ENCODE measurements around the gene HOTAIR. TPM values are rescaled to one million over a fixed set of nuclear protein-coding genes. Genes with fewer than 3 reads are reported as not detected.

HOTAIR gene
- total and polyA plus RNA-seq, 2 donors (not counting 3 experiments of a cell fraction or from before 2014, with no cell fraction given), result not detected

DNA sequence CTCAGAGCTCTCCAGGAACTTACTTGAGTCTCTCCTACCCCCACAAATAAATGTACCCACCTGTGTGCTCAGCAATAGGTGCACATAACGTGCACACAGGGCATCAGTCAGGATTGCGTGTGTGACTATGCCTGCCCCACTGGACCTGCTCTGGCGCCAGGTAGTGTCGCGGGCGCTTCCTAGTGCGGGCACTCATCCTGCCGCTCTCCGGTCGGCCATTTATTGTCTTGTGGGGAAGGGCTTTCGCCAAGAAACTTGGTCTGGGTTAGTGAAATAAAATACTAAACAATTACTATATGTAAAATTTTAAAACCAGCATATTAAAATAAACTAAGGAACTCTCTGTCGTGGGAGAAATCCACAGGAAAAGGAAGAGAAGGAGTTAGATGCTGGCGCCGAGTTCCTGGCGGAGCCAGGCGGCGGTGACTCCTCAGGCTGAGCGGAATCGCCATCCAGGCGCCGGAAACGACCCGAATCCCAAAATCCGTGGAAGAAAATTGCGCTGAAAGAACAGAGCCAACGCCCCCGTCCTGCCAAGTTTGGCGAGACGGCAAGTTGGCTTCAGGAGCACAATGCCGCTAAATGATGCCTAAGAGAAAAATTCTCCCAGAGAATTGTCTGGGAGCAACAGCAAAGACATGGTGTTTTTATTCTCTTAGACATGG lies 44.0 kb downstream of the HOTAIR start:
- H3K27me3 ChIP-seq (ENCODE audit: control insufficient read depth in 2 of 2, insufficient read depth in 2 of 2, low read length in 2 of 2), result peaks cover 90 to 100% of the 10 kb centered on the region in 2 experiments
- ChIA-PET CTCF (no interaction called here), POLR2A (no interaction called here)
- dilution Hi-C loops (cut with MboI; ENCODE audit: extremely low pct_ligation_motif_present, low sequenced_read_pairs), result no loop called here
- H3K9me3 ChIP-seq (replicated peaks; ENCODE audit: control insufficient read depth, insufficient read depth, low read length), result no peaks in the 10 kb centered on the region
- no peak for FAIRE-seq
- no peak overlapping the region for H2AFZ ChIP-seq (ENCODE audit: low read depth, low read length)
- H3K4me2 ChIP-seq (ENCODE audit: insufficient read depth, low read length), result no peak overlapping the region
- no peak overlapping the region for H3K27ac ChIP-seq (ENCODE audit: insufficient read depth, low read depth, low read length)
- no peak overlapping the region for H3K4me3 ChIP-seq (replicated peaks in 1 of 3; ENCODE audit: insufficient read depth in 1 of 3, low read depth in 1 of 3, low read length in 3 of 3)
- H3K4me1 ChIP-seq (ENCODE audit: control insufficient read depth, extremely low read depth, insufficient read depth, low read length), result no peaks in the 10 kb centered on the region
- TF ChIP-seq POLR2AphosphoS5 (IDR thresholded peaks at IDR 0.05; ENCODE audit: insufficient read depth, low read depth, low read length), result no peak
- TF ChIP-seq, protein P1, sequence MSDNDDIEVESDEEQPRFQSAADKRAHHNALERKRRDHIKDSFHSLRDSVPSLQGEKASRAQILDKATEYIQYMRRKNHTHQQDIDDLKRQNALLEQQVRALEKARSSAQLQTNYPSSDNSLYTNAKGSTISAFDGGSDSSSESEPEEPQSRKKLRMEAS (IDR thresholded peaks at IDR 0.05; ENCODE audit: insufficient read depth, insufficient read length), result no peak
- TF ChIP-seq EZH2 (IDR thresholded peaks at IDR 0.05; ENCODE audit: borderline replicate concordance, low read depth, low read length, severe bottlenecking), result peak; percentile 3
- H3K9me1 ChIP-seq (replicated peaks; ENCODE audit: control insufficient read depth, extremely low read depth, insufficient read depth, low read length), result no peaks in the 10 kb centered on the region
- no peak overlapping the region for H3K9ac ChIP-seq (replicated peaks; ENCODE audit: extremely low read depth, insufficient read depth, low read length)
- no peaks in the 10 kb centered on the region for H3K36me3 ChIP-seq (ENCODE audit: control insufficient read depth in 2 of 2, extremely low read depth in 1 of 2, insufficient read depth in 2 of 2, low read length in 2 of 2)
- H3K79me2 ChIP-seq (ENCODE audit: control insufficient read depth, insufficient read depth, low read length), result no peaks in the 10 kb centered on the region
- intact Hi-C loops (cut with micrococcal nuclease), result no loop called here
- no peak for DNase-seq (ENCODE audit: low read depth, low spot score)
- BruUV-seq (replicated peaks), result no TSS peak
- H4K20me1 ChIP-seq (replicated peaks; ENCODE audit: control insufficient read depth, extremely low read depth, insufficient read depth, low read length), result no peaks in the 10 kb centered on the region

DNA sequence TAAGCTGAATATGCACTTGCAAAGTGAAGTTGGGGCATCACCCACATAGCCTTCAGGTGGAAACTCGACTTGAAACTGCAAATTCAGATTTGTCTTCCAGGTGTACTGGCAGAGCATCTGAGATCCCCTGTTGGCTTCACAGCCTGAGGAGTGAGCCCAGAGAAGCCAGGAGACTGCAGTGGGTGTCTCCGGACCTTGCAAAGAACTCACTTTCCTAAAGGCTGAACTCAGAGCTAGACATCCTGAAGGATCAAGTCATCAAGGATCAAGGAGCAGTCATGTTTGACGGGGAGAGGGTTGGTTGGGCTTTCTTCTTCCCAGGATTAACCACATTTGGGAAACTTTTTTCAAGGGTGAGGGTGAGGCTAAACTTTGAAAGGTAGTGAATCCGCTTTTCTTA lies 45.2 kb downstream of the HOTAIR start:
- Histone ChIP-seq H3K9ac (replicated peaks; ENCODE audit: extremely low read depth, insufficient read depth, low read length) (no peak overlapping the region), H3K4me2 (ENCODE audit: insufficient read depth, low read length) (no peak overlapping the region), H3K36me3 (ENCODE audit: control insufficient read depth in 2 of 2, extremely low read depth in 1 of 2, insufficient read depth in 2 of 2, low read length in 2 of 2) (no peaks in the 10 kb centered on the region), H3K4me3 (replicated peaks in 1 of 3; ENCODE audit: insufficient read depth in 1 of 3, low read depth in 1 of 3, low read length in 3 of 3) (no peak overlapping the region), H3K27ac (ENCODE audit: insufficient read depth, low read depth, low read length) (no peak overlapping the region), H3K9me3 (replicated peaks; ENCODE audit: control insufficient read depth, insufficient read depth, low read length) (no peaks in the 10 kb centered on the region), H2AFZ (ENCODE audit: low read depth, low read length) (no peak overlapping the region), H4K20me1 (replicated peaks; ENCODE audit: control insufficient read depth, extremely low read depth, insufficient read depth, low read length) (no peaks in the 10 kb centered on the region), H3K79me2 (ENCODE audit: control insufficient read depth, insufficient read depth, low read length) (no peaks in the 10 kb centered on the region), H3K27me3 (ENCODE audit: control insufficient read depth in 2 of 2, insufficient read depth in 2 of 2, low read length in 2 of 2) (peaks cover 86 to 100% of the 10 kb centered on the region in 2 experiments), H3K9me1 (replicated peaks; ENCODE audit: control insufficient read depth, extremely low read depth, insufficient read depth, low read length) (no peaks in the 10 kb centered on the region), H3K4me1 (ENCODE audit: control insufficient read depth, extremely low read depth, insufficient read depth, low read length) (no peaks in the 10 kb centered on the region)
- ChIA-PET POLR2A (no interaction called here), CTCF (no interaction called here)
- dilution Hi-C loops (cut with MboI; ENCODE audit: extremely low pct_ligation_motif_present, low sequenced_read_pairs) (no loop called here), intact Hi-C loops (cut with micrococcal nuclease) (no loop called here)
- FAIRE-seq (no peak), DNase-seq (ENCODE audit: low read depth, low spot score) (no peak)
- TF ChIP-seq MYC (IDR thresholded peaks at IDR 0.05; ENCODE audit: low read depth, low read length), result no peak
- no peak for TF ChIP-seq EZH2 (IDR thresholded peaks at IDR 0.05; ENCODE audit: borderline replicate concordance, low read depth, low read length, severe bottlenecking)
- TF ChIP-seq POLR2A (IDR thresholded peaks at IDR 0.05; ENCODE audit: low read depth, low read length), result no peak
- TF ChIP-seq JUN (IDR thresholded peaks at IDR 0.05; ENCODE audit: borderline replicate concordance, insufficient read depth, insufficient read length, low read depth), result no peak
- TF ChIP-seq POLR2AphosphoS5 (IDR thresholded peaks at IDR 0.05; ENCODE audit: insufficient read depth, low read depth, low read length), result no peak
- TF ChIP-seq GATA2 (IDR thresholded peaks at IDR 0.05; ENCODE audit: insufficient read depth, insufficient read length, low read depth, low read length), result no peak
- no peak for TF ChIP-seq FOS (IDR thresholded peaks at IDR 0.05; ENCODE audit: borderline replicate concordance, insufficient read depth, low read length)
- TF ChIP-seq, protein P1 (IDR thresholded peaks at IDR 0.05; ENCODE audit: insufficient read depth, insufficient read length), result no peak
- TF ChIP-seq, protein P2, sequence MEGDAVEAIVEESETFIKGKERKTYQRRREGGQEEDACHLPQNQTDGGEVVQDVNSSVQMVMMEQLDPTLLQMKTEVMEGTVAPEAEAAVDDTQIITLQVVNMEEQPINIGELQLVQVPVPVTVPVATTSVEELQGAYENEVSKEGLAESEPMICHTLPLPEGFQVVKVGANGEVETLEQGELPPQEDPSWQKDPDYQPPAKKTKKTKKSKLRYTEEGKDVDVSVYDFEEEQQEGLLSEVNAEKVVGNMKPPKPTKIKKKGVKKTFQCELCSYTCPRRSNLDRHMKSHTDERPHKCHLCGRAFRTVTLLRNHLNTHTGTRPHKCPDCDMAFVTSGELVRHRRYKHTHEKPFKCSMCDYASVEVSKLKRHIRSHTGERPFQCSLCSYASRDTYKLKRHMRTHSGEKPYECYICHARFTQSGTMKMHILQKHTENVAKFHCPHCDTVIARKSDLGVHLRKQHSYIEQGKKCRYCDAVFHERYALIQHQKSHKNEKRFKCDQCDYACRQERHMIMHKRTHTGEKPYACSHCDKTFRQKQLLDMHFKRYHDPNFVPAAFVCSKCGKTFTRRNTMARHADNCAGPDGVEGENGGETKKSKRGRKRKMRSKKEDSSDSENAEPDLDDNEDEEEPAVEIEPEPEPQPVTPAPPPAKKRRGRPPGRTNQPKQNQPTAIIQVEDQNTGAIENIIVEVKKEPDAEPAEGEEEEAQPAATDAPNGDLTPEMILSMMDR (IDR thresholded peaks at IDR 0.05; ENCODE audit: extremely low read depth in 1 of 2, insufficient read depth in 1 of 2, low read depth in 1 of 2, low read length in 2 of 2), result no peak
- BruUV-seq (replicated peaks), result no TSS peak
